Activated CD4-positive, alpha-beta T cell treated with anti-CD3 and anti-CD28 coated beads, Interleukin-2, amount 50 U/mL, for 24 hours (primary cell): ENCODE data around the gene ZNF559.
"Not testable (repeated sequence)": the region's sequence is repeated elsewhere in the genome, so short reads cannot be mapped to it uniquely, and the experiment has no call there.

Source experiments
- DNase-seq, 2 donors: peaks; one replicate each; pipeline ENCODE4 v3.0.0-alpha.2; 2020; ENCODE audit warnings: low read depth in 1 of 2, low spot score in 1 of 2

Gene ZNF559

DNA sequence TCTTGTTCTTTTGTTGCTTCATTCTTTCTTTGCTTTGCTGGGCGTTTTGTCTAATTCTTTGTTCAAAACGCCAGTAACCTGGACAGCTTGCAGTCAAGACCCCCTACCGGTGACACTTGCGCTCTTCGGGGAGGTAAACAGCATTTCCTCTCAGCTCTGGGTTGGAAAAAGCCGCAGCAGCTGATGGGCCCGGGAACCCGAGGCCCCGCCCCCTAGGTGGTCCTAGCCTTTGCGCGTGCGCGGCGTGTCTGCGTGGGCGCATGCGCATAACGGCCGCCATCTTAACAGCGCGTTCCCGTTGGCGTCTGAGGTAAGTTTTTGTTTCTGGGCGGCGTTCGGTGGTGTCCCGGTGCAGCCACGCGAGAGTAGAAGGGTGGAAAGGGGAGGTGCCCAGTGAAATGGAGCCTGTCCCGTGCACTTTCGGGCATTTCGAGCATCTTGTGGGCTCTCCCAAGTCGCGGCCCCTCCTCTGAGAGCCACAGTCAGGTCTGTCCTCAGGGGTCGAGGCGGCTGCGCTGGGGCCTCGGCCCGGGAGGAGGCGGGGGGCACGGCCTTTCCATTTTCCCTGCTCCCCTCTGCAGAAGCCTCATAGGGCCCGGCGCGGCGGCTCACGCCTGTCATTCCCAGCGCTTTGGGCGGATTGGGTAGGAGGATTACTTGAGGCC lies at the start of gene ZNF559:
ZNF559 (plus strand) TSS at position 261 of the 665 bp plus-strand sequence. CDS start 14,371 bp downstream, outside the sequence.
- DNase-seq = peak; percentile 94 to 95

DNA sequence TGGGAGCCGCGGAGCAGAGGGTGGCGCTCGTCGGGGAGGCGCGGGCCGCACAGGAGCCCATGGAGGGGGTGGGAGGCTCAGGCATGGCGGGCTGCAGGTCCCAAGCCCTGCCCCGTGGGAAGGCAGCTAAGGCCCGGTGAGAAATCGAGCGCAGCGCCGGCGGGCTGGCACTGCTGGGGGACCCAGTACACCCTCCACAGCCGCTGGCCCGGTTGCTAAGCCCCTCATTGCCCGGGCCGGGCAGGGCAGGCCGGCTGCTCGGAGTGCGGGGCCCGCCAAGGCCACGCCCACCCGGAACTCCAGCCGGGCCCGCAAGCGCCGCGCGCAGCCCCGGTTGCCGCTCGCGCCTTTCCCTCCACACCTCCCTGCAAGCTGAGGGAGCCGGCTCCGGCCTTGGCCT lies 40.5 kb upstream of the ZNF559 start:
- DNase-seq = not testable (repeated sequence)

DNA sequence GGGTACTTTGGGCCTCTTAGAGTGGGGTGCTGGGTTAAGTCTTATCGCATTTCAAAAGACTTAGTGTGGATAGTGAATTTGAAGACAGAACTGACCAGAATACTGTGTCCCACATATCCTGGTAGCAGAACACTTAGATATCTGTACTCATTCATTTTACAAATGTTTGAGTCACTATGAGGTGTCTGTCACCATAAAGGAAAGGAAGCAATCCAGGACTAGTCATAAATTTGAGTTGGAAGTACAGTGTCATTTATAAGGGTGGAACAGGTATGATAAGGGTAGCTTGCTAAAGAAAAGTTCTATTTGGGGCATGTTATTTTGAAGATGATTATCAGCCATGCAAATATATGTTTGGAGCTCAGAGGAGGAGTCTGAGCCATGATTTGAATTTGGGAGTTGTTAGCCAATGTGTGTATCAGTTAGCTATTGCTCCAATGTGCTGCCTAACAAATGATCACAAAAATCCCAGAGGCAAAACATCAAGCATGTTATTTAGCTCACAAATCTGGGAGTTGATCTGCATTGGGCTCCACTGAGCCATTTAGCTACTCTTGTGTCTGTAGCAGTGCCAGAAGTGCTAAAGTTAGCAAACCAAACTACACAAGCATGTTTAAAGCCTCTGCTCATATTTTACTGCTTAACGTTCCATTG lies 34.6 kb upstream of the ZNF559 start:
- no peak for DNase-seq

GRCh38 chr19:9295411-9295849 lies 28.5 kb upstream of the ZNF559 start:
- no peak for DNase-seq

DNA sequence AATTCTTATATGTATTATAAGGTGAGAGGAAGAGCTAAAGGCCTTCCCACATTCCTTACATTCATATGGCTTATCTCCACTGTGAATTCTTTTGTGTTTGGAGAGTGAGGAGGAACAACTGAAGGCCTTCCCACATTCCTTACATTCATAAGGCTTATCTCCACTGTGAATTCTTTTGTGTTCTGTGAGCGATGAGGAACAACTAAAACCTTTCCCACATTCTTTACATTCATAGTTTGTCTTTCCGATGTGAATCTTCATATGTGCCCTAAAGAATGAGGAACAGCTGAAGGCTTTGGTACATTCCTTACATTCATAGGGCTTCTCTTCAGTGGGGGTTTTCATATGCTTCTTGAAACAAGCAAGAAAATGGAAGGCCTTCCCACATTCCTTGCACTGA lies 27.6 kb upstream of the ZNF559 start:
- no peak for DNase-seq

DNA sequence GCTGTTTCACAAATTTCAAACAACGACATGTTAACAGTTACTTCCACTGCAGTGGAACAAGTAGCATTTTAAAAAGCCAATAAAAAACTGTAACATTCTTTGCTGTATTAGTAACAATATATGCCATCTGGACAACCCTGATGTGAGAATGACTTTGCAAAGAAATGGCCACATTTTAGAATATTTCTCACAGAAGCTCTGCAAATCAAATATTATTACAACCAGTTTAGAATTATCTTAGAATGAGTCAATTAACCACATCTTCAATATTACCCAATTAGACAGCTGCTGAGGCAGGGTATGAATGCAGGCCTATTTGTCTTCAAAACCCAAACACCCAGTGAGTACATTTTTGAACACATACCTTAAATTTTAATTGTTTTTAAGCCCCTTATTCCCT lies 17.5 kb upstream of the ZNF559 start:
- DNase-seq = no peak

DNA sequence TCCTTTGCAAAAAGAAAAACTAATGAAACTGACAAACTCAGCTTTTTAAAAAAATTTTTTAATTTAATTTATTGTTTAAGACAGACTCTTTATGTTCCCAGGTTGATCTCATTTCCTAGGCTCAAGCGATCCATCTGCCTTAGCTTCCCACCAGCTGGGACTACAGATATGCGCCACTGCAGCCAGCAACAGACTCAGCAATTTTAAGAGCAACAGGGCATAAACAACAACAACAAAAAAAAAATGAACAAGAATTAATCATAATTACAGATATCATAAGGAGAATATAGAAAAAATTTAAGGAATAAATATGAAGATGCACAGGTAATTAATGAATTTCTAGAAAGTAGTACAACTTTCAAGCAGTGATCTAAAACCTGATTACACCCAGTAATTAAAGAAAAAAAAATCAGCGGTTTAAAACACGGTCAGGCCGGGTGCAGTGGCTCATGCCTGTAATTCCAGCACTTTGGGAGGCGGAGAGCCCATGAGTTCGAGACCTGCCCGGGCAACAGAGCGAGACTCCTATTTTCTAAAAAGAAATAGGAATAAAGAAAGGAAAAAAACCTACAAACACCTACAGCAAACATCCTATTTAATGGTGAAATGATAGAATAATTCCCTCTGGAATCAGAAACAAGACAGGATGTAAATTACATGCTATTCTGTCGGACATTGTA lies 15.7 kb upstream of the ZNF559 start:
- DNase-seq = no peak

- peak; percentile 97 to 99 for DNase-seq
Observed at GRCh38 chr19:9309139-9309973, 14.6 kb upstream of the ZNF559 start, which contains the start of gene ZNF699. TSS of gene ZNF699 (minus strand) at chr19:9309838. CDS start at chr19:9305119, 4,719 bp downstream.

DNA sequence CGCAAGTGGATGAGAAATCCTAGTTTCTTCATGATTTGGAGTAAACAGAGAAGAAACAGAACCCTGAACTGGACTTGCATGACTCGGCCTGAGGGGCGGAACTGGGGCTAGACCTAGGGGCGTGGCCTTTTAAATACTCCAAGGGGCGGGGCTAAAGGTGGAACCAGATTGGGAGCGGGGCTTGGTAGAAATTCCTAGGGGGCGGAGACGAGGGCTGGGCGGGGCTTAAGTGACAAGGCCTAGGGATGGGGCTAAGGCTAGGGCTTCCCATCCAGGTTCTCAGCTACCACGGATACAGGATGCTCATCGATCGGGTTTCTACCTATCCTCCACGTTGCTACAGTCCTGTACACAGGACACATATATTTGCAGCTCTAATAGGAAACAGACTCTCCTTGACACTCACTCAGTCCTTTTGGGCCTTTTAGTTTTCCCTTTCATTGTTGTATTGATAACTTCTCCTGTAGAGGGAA lies 14.0 kb upstream of the ZNF559 start:
- DNase-seq = peak in 1 of 2 donors; percentile 90

DNA sequence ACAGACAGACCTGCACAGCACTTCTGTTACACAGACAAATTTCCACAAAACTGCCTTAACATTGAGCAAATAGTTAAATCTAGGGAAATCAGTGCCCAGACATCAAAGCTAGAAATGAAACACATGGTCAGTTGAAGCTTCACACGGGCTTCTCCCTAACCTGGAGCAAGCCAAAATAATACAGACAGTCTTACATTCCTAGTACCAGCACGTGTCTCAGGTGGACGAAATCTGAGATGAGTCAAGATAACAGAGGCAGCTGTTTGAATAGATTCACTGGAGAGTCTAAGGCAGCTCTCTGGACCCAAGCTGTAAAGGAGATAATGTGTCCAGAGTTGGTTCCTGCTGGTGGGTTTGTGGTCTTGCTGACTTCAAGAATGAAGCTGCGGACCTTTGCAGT lies 10.2 kb upstream of the ZNF559 start:
- no peak for DNase-seq

- no peak for DNase-seq
Observed at GRCh38 chr19:9321338-9321737, 2.6 kb upstream of the ZNF559 start.

GRCh38 chr19:9321756-9322155 lies 2.2 kb upstream of the ZNF559 start:
- DNase-seq = not testable (repeated sequence)

DNA sequence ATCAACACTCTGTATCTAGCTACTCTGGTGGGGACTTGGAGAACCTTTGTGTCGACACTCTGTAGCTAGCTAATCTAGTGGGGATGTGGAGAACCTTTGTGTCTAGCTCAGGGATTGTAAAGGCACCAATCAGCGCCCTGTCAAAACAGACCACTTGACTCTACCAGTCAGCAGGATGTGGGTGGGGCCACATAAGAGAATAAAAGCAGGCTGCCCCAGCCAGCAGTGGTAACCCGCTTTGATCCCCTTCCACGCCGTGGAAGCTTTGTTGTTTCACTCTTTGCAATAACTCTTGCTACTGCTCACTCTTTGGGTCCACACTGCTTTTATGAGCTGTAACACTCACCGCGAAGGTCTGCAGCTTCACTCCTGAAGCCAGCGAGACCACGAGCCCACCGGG lies 1.8 kb upstream of the ZNF559 start:
- not testable (repeated sequence) for DNase-seq

DNA sequence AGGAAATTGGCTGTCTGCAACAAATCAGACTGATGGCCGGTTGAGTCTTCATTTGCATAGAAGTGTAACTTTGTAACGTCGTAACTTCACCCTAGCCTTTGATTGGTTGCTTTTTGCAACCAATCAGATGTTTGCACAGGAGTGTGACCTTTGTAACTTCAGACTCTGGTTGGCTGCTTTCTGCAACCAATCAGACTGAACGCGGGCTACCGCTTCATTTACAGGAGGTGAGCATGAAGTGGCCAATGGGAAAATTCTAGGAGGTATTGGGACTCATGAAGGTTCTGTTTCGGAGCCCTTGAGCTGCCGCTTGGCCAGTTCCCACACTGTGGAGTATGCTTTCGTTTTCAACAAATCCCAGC lies 441 bp upstream of the ZNF559 start:
- peak in 1 of 2 donors; percentile 36 for DNase-seq

- no peak for DNase-seq
Observed at GRCh38 chr19:9324584-9324962, 594 bp downstream of the ZNF559 start.

DNA sequence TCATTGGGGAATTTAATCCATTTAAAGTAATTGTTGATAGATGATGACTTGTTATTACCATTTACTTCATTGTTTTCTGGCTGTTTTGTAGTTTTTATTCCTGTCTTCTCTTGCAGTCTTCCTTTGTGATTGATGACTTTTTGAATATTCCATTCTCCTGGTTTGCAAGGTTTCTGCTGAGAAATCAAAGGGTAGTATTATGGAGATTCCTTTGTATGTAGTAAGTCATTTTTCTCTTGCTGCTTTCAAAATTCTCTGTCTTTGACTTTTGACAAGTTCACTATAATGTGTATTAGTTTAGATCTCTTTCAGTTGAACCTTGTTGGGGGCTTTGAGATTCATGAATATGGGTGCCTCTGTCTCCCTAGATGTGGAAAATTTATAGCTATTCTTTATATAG lies 6.0 kb downstream of the ZNF559 start:
- DNase-seq = no peak

DNA sequence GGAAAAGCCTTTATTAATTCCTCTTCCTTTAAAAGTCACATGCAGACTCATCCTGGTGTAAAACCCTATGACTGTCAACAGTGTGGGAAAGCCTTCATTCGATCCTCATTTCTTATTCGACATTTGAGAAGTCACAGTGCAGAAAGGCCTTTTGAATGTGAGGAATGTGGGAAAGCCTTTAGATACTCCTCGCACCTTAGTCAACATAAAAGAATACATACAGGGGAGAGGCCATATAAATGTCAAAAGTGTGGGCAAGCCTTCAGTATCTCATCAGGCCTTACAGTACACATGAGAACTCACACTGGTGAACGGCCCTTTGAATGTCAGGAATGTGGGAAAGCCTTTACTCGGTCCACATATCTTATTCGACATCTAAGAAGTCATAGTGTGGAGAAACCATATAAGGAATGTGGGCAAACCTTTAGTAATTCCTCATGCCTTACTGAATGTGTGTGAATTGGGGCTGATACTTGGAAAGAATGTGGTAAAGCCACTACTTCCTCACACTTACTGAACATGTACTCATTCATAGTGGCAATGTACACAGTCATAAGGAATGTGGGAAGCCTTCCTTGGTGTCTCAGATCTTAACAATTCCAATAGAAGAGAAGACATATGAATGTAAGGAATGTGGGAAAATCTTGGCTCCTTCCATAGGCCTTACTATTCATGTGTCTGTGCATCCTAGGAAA lies 18.8 kb downstream of the ZNF559 start:
- DNase-seq = no peak

GRCh38 chr19:9345005-9345404 lies 21.0 kb downstream of the ZNF559 start:
- DNase-seq = no peak

GRCh38 chr19:9348253-9348652 lies 24.3 kb downstream of the ZNF559 start:
- DNase-seq = no peak

GRCh38 chr19:9348671-9349070 lies 24.7 kb downstream of the ZNF559 start:
- no peak for DNase-seq

GRCh38 chr19:9352505-9352904 lies 28.5 kb downstream of the ZNF559 start:
- no peak for DNase-seq
